ENCODE measurements around the gene SRRM5.
A peak's percentile ranks its signal among the peaks of the same experiment; 100 is the strongest.

Gene SRRM5

GRCh38 chr19:43591904-43592772 is 19.8 kb upstream of the SRRM5 start:
- H3K36me3 ChIP-seq (ENCODE audit: control insufficient read depth, low read length): peaks cover 21% of the 10 kb centered on the region
- H3K79me2 ChIP-seq (ENCODE audit: control insufficient read depth, low read length): peaks cover 27% of the 10 kb centered on the region
- H3K9me3 ChIP-seq (ENCODE audit: control insufficient read depth, insufficient read depth, low read length): no peaks in the 10 kb centered on the region

DNA sequence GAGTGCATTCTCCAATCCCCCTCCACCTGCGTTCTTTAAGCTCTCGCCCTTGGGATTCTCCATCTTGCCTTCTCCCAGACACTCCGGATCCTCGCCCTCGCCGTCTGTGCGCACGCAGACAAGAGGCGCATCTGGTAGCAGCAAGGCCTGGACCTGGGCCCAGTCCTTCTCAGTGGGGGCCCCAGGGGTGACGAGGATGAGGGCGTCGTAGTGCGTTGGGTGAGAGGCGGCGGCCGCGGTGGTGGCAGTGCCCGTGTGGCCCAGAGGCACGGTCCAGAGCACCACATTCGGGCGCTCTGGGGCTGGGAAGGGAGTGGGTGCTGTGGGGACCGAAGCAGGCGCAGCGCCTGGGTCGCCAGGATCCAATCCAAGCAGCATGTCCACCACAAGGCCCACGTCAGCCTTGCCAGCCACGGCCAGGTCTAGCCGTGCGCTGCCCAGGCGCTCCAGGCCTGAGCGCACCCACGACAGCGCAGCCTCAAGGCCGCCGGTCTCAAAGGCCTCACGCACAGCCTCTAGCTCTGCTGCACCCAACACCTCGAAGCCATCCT is 19.0 kb upstream of the SRRM5 start:
- peaks cover 20% of the 10 kb centered on the region for H3K4me1 ChIP-seq (ENCODE audit: control insufficient read depth, low read length)
- no peak overlapping the region for H3K4me3 ChIP-seq (ENCODE audit: low read length)
- H3K79me2 ChIP-seq (ENCODE audit: control insufficient read depth, low read length): peaks cover 35% of the 10 kb centered on the region
- no peaks in the 10 kb centered on the region for H3K9me2 ChIP-seq (replicated peaks; ENCODE audit: control insufficient read depth, low read length)
- H4K20me1 ChIP-seq (ENCODE audit: control insufficient read depth, insufficient read depth, low read depth, low read length): no peaks in the 10 kb centered on the region
- no peaks in the 10 kb centered on the region for H3K27me3 ChIP-seq (ENCODE audit: control insufficient read depth, low read length)
- TF ChIP-seq, protein P1, sequence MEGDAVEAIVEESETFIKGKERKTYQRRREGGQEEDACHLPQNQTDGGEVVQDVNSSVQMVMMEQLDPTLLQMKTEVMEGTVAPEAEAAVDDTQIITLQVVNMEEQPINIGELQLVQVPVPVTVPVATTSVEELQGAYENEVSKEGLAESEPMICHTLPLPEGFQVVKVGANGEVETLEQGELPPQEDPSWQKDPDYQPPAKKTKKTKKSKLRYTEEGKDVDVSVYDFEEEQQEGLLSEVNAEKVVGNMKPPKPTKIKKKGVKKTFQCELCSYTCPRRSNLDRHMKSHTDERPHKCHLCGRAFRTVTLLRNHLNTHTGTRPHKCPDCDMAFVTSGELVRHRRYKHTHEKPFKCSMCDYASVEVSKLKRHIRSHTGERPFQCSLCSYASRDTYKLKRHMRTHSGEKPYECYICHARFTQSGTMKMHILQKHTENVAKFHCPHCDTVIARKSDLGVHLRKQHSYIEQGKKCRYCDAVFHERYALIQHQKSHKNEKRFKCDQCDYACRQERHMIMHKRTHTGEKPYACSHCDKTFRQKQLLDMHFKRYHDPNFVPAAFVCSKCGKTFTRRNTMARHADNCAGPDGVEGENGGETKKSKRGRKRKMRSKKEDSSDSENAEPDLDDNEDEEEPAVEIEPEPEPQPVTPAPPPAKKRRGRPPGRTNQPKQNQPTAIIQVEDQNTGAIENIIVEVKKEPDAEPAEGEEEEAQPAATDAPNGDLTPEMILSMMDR (IDR thresholded peaks at IDR 0.05; ENCODE audit: low read depth, low read length, poor library complexity, severe bottlenecking): no peak
- no peak for TF ChIP-seq EZH2phosphoT487 (IDR thresholded peaks at IDR 0.05; ENCODE audit: borderline replicate concordance, low read length)
- H3K36me3 ChIP-seq (ENCODE audit: control insufficient read depth, low read length): peaks cover 23% of the 10 kb centered on the region
- no peaks in the 10 kb centered on the region for H3F3A ChIP-seq (ENCODE audit: control insufficient read depth, insufficient read depth)
- H3K4me2 ChIP-seq (ENCODE audit: low read length): no peak overlapping the region
- no peaks in the 10 kb centered on the region for H3K9me3 ChIP-seq (ENCODE audit: control insufficient read depth, insufficient read depth, low read length)
- no peak overlapping the region for H3K27ac ChIP-seq (ENCODE audit: low read depth, low read length)

More at GRCh38 chr19:43591904-43592772, 19.8 kb upstream of the SRRM5 start:
- Histone ChIP-seq H3K4me1 (ENCODE audit: control insufficient read depth, low read length) (peaks cover 12% of the 10 kb centered on the region), H3K4me2 (ENCODE audit: low read length) (no peak overlapping the region), H3F3A (ENCODE audit: control insufficient read depth, insufficient read depth) (no peaks in the 10 kb centered on the region), H4K20me1 (ENCODE audit: control insufficient read depth, insufficient read depth, low read depth, low read length) (no peaks in the 10 kb centered on the region), H3K27ac (ENCODE audit: low read depth, low read length) (no peak overlapping the region), H3K9me2 (replicated peaks; ENCODE audit: control insufficient read depth, low read length) (no peaks in the 10 kb centered on the region), H3K27me3 (ENCODE audit: control insufficient read depth, low read length) (no peaks in the 10 kb centered on the region), H3K4me3 (ENCODE audit: low read length) (no peak overlapping the region)
- TF ChIP-seq EZH2phosphoT487 (IDR thresholded peaks at IDR 0.05; ENCODE audit: borderline replicate concordance, low read length): no peak
- TF ChIP-seq, protein P1 (IDR thresholded peaks at IDR 0.05; ENCODE audit: low read depth, low read length, poor library complexity, severe bottlenecking): no peak

- H3K4me3 ChIP-seq (ENCODE audit: low read length): no peak overlapping the region
- H3K79me2 ChIP-seq (ENCODE audit: control insufficient read depth, low read length): peaks cover 48% of the 10 kb centered on the region
- H3K27ac ChIP-seq (ENCODE audit: low read depth, low read length): no peak overlapping the region
- no peaks in the 10 kb centered on the region for H3F3A ChIP-seq (ENCODE audit: control insufficient read depth, insufficient read depth)
- no peaks in the 10 kb centered on the region for H3K9me3 ChIP-seq (ENCODE audit: control insufficient read depth, insufficient read depth, low read length)
- H3K9me2 ChIP-seq (replicated peaks; ENCODE audit: control insufficient read depth, low read length): no peaks in the 10 kb centered on the region
- no peak for TF ChIP-seq EZH2phosphoT487 (IDR thresholded peaks at IDR 0.05; ENCODE audit: borderline replicate concordance, low read length)
- TF ChIP-seq, protein P1 (IDR thresholded peaks at IDR 0.05; ENCODE audit: low read depth, low read length, poor library complexity, severe bottlenecking): no peak
- peak overlapping the region; percentile 90; the same call in 1 of the 2 replicates for H3K4me2 ChIP-seq (ENCODE audit: low read length)
- H3K4me1 ChIP-seq (ENCODE audit: control insufficient read depth, low read length): peaks cover 26% of the 10 kb centered on the region
- no peaks in the 10 kb centered on the region for H3K27me3 ChIP-seq (ENCODE audit: control insufficient read depth, low read length)
- H4K20me1 ChIP-seq (ENCODE audit: control insufficient read depth, insufficient read depth, low read depth, low read length): no peaks in the 10 kb centered on the region
- H3K36me3 ChIP-seq (ENCODE audit: control insufficient read depth, low read length): peaks cover 36% of the 10 kb centered on the region
Measured at GRCh38 chr19:43594081-43594697, 17.7 kb upstream of the SRRM5 start.

All from DOHH2 (cell line).